Measurements from ENCODE around the gene UFM1.

- TF ChIP-seq CTCF (IDR thresholded peaks at IDR 0.05 in 8 of 11, conservative IDR thresholded peaks at IDR 0.05 in 3 of 11) (no peak), POLR2AphosphoS5 (IDR thresholded peaks at IDR 0.05) (no peak)
These were observed 23.3 kb downstream of the UFM1 start for GRCh38 chr13:38372820-38373383.
